ENCODE results near the gene F10.

Gene F10

DNA sequence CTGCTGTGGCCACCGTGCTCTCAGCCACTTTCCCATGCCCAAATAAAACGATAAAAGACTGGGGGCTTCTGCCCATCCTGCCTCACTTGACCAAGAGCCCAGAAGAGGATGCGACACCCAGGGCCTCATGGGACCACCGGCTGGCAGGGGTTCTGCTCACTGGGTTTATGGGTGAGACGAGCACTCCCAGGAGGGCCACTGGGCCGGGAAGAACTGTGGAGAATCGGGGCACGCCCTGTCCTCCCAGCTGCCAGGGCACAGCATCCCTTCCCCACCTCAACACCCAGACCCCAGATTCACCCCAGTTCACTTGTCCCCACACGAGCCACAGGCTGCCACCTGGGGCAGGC, 4.7 kb upstream of the F10 start:
- DNase-seq: no peak

DNA sequence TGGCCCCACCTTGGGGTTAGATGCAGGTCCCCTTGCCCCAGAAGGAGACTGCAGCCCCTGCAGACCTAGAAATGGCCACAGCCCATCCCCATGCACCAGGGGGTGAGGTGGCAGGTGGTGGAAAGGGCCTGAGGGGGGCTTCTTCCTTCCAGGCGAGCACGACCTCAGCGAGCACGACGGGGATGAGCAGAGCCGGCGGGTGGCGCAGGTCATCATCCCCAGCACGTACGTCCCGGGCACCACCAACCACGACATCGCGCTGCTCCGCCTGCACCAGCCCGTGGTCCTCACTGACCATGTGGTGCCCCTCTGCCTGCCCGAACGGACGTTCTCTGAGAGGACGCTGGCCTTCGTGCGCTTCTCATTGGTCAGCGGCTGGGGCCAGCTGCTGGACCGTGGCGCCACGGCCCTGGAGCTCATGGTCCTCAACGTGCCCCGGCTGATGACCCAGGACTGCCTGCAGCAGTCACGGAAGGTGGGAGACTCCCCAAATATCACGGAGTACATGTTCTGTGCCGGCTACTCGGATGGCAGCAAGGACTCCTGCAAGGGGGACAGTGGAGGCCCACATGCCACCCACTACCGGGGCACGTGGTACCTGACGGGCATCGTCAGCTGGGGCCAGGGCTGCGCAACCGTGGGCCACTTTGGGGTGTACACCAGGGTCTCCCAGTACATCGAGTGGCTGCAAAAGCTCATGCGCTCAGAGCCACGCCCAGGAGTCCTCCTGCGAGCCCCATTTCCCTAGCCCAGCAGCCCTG, 4.2 kb upstream of the F10 start:
- no peak for DNase-seq

DNA sequence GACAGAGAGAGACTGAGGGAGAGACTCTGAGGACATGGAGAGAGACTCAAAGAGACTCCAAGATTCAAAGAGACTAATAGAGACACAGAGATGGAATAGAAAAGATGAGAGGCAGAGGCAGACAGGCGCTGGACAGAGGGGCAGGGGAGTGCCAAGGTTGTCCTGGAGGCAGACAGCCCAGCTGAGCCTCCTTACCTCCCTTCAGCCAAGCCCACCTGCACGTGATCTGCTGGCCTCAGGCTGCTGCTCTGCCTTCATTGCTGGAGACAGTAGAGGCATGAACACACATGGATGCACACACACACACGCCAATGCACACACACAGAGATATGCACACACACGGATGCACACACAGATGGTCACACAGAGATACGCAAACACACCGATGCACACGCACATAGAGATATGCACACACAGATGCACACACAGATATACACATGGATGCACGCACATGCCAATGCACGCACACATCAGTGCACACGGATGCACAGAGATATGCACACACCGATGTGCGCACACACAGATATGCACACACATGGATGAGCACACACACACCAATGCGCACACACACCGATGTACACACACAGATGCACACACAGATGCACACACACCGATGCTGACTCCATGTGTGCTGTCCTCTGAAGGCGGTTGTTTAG, 3.3 kb upstream of the F10 start:
- DNase-seq: no peak

DNA sequence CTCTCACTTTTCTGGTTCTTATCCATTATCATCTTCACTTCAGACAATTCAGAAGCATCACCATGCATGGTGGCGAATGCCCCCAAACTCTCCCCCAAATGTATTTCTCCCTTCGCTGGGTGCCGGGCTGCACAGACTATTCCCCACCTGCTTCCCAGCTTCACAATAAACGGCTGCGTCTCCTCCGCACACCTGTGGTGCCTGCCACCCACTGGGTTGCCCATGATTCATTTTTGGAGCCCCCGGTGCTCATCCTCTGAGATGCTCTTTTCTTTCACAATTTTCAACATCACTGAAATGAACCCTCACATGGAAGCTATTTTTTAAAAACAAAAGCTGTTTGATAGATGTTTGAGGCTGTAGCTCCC, 2.8 kb upstream of the F10 start:
- DNase-seq: no peak

DNA sequence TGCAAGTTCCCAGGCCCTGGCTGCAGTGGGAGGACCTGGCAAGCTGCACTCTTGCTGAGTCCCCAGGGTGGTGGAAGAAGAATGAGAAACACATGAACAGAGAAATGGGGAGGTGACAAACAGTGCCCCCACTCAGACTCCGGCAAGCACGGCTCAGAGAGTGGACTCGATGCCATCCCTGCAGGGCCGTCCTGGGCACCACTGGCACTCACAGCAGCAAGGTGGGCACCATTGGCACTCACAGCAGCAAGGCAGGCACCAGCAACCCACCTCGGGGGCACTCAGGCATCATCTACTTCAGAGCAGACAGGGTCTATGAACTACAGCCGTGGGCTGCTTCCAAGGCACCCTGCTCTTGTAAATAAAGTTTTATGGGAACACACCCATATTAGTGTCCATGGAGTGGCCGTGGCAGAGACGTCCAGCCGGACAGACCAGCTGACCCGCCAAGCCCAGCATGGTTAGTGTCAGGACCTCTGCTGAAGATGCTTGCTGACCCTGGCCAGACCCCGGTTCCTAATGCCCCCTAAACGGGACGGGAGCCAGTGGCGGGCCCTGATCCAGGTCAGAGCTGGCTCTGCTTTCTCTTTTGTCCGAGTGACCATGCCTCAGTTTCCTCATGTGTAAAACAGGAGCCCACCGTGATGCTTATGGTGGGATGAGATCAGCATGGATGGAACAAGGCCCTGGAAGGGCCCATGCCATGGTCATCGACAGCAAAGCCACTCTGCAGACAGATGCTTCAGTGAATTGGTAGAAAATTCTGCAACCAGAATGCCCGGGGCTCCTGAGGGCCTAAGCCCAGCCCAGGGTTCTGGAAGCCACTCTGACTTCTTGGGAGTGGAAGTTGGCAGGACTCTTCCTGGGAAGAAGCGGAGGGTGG, 2.1 kb upstream of the F10 start:
- DNase-seq: no peak

DNA sequence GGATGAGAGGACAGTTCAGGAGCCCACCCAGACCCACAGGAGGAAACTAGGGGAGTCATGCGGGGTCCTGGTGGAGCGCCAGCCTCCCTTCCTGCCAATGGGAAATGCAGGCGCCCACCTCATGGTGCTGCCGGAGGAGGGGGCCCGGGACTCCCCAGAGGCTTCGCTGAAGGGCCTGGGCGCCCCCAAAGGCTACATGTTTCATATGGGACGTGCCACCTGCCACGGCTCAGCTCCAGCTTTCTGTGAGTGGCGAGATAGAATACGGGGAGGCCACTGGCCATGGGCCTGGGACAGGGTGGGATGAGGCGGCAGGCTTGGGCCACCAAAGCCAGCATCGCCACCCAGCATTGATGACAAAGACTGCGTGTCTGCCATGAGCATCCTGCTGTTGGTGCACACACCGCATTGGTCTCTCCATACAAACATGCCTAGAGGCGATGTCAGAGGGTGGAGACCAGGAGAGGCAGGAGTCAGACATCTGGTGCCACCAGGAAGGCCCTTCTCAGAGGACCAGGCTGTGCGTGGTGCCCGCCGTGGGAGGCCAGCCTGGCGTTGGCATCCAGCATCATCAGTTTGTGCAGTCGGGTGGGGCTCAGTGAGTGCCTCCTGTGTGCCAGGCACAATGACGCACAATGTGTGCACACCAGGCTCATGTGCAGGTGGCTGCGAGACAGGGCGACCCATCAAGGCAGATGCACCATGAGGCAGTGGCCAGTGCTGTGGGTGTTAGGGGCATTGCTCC, 1.2 kb upstream of the F10 start:
- no peak for DNase-seq

DNA sequence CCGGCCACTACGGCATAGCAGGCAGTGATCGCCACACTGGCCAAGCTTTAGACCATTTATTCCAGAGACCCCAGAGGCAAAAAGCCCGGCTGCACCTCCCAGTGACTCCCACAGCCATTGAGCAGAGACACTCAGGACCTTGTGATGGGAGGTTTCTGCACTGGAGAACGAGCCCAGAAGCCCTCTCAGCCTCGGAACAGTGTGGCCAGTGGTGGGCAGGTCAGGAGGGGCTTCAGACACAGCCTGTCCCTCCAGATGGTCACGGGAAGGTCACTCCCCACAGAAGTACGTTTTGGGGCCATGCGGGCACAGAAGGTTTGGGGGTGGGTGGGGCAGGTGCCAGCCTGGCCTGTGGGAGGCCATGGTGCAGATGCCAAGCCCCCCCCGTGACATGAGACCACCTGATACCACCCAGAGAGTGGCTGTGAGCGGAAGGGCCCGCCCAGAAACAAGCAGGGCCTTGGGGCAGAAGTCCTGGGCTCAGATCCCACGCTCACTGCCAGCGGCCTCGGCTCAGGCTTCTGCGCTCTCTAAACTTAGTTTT, 599 bp upstream of the F10 start:
- DNase-seq: no peak

DNA sequence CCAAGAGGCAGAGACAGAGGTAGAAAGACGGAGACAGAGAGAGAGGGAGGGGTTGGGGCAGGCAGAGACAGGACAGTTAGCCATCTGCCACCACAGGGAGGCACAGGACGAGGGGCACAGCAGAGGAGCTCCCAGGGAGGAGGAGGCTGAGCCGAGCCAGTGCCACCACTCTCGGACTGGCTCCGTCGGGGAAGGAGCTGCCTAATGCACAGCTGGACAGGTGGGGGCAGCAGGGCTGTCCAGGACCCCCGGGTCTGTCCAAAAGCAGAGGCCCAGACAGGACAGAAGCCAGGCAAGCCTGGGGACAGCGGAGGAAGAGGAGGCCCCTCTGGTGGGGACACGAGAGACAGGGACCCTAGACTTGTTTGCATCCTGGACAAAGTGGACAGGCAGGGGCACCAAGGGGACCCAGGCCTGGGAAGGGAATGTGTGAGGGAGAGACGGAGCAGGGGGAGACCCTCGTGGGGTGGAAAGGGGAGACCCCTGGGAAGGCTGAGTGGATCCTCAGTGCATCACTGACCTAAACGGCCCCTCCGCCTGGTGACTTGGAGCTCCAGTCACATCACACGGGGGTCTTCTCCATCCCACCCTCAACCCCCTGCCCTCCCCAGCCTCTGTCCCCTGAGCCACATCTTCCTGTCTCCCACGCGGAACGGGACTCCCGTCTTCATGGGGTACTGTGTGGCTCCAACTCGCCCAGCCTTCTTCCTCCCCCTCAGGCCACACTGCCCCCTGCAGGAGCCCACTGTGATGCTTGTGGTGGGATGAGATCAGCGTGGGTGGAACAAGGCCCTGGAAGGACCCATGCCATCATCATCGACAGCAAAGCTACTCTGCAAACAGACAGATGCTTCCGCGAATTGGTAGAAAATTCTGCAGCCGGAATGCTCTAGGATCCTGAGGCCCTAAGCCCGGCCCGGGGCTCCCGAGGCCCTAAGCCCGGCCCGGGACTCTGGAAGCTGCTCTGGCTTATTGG, 915 bp downstream of the F10 start:
- no peak for DNase-seq

DNA sequence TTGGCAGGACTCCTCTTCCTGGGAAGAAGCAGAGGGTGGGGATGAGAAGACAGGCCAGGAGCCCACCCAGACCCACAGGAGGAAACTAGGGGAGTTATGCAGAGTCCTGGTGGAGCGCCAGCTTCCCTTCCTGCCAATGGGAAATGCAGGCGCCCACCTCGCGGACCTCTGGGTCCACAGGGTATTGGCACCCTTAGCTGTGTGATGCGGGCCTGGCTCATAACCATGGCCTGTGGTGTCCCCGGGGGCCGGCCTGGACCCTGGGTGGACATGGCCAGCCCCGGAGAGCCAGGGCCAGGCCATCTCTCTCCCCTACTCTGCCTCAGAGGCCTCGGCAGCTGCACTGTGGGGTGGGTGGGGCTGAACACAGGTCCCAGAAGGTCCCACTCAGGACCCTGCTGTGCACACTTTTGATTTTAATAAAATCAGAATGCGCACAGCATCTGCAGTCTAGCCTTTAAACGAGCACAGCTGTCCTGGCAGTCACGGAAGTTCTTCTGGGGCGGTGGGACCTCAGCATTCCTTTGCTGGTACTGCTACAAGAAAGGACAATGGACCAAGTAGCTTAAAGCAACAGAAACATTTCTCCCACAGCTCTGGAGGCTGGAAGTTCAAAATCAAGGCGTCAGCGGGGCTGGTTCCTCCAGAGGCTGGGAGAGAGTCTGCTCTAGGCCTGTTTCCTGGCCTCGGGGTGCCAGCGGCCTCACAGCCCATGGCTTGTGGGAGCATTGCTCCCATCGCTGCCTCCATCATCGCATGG, 1.8 kb downstream of the F10 start:
- no peak for DNase-seq

DNA sequence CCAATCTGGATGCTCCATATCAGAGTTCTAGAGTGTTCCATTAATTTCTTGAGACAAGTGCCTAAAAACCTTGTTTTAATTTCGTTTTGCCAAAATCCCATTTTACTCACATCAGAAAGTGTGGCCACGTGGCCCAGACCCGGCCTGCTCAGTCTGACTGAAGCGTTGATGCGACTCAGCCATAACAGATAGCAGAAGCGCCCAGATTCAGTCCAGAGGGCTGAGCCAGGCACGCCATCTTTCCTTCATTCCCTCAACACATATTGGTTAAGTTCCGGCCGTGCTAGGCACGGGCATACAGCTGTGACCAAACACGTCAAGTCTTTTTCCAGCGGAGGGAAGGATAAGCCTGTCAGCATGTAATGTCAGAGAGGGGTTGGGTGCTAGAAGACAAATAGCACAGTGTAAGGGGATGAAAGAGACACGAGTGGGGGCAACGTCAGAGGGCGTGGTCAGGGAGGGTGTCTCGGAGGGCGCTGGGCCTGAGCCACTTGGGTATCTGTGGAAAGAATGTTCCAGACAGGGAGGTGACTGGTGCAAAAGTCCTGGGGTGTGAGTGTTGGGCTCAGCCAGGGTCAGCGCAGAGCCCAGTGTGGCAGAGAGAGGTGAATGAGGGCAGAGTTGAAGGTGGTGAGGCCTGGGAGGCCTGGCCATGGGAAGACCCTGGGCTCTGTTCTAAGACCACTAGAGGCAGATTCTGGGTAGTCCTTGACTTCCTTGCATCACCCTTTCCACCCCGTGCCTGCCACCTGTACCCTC, 3.1 kb downstream of the F10 start:
- no peak for DNase-seq

DNA sequence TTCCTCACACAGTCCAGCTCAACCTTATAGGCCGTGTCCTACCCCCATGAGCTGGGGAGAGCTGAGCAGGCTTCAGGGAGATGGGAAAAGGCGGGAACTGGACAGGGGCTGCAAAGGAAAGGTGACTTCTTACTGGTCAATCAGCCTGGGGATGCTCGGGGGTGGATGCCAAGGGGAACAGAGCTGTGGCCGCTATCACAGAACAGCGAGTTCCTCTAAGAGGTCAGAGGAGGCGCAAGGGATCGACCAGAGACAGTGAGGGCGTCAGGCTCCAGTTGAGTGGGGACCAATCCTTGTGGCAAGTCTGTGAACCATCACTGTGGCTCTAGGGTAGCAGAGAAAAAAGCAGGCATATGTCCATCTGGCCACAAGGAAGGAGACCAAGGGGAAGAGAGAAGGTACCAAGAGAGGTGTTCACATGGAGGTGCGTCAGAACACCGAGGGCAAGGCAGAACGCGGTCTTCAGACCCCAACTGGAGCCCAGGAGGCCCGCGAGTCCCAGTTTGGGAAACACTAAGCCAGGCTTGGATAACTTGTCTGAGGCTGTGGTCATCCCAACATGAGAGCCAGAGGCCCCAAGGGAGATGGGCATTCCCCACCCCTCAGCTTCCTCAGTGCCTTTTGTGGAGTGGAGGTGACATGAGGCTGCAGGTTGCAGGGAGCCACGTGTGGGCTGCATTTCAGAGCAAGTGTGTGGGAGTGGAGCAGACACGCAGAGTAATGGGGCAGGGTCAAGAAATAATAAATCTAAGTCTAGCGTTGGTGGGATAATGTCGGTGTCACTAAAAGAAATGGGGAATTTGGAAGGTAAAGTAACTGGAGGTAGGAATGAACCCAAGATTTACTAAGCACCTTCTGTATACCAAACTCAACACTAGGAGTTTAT, 3.9 kb downstream of the F10 start:
- no peak for DNase-seq

DNA sequence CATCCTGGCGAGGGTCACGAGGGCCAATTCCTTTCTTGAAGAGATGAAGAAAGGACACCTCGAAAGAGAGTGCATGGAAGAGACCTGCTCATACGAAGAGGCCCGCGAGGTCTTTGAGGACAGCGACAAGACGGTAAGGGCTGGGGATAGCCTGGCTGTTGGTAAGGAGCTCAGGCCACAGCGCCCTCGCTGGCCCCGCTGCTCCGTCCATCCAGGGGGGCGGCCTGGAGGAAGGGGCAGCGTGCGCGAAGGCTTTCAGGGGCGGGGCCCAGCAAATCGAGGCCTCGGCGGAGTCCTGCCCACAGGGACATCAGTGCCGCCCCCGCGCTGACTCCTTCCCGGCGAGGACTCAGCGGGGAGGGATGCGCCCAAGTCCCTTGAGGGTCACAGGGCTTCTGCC, 6.9 kb downstream of the F10 start:
- no peak for DNase-seq

DNA sequence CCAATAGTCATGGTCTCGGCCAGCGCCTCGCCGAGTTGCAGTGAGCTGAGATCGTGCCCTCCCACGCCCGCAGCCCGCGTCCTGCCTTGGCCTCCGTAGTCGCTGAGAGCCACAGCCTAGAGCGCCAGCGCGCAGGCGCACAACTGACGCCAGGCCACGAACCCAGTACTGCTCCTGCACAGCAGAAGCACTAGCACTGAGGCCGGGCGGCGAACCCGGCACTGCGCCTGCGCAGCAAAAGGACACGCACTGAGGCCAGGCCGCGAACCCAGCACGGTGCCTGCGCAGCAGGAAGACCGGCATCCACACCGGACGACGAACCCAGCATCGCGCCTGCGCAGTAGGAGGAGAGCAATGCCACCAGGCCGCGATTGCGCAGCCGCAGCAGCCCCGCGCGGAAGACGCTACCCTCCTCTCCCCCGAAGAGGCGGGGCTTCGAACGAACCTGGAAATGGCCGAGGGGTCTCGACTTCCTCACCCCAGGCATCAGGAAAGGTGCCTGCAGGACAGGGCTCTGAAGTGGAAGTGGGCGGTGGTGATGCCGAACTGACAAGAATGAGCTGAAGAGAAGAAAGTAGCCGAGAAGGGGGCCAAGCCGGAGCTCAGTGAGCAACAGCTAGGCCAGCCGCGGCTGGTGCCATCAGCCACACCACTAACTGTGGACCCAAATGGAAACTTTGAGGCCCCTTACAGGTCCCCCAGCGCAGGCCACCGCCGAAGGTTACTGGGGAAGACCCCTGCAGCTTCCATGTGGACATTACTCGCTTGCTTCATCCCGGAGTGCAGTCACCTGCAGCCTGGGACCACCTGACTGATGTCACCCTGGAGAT, 7.5 kb downstream of the F10 start:
- DNase-seq: peak; percentile 29

DNA sequence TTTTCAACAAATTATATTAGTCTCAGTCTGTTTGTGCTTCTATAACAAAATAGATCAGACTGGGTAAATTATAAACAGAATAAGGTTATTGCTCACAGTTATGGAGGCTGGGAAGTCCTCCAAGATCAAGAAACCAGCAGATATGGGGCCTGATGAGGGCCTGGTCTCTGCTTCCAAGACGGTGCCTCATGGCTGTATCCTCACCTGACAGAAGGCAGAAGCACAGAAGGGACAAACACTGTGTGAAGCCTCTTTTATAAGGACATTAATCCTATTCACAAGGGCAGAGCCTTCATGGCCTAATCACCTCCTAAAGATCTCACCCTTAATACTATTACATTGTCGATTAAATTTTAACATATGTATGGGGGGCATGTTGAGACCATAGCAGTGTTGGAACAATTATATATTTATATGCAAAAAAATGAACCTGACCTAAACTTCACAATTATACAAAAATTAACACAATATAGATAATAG, 12.7 kb downstream of the F10 start:
- DNase-seq: no peak

DNA sequence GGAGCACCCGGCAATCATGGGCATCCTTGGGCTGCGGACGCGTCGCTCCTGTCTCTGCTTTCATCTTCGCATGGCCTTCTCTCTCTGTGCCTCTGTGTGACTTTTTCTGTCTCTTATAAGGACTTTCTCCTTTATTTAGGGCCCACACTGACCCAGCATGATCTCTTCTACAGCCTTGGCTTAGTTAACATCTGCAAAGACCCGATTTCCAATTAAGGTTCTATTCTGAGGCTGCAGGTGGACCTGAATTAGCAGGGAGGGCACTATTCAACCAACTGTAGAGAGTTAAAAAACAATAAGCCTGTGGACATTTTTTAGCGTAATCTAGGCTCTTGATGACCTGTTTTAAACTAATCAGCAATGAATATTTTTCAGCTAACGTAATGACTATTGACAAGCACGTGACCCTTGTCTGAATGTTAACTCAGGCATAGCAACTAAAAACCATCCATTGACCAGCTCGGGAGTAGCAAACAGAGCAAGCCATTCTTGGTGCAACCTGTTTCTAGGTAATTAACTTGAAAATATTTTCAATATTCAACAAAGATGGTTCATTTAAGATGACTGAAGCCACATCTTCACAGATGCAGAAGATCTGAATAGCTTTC, 15.2 kb downstream of the F10 start:
- no peak for DNase-seq

DNA sequence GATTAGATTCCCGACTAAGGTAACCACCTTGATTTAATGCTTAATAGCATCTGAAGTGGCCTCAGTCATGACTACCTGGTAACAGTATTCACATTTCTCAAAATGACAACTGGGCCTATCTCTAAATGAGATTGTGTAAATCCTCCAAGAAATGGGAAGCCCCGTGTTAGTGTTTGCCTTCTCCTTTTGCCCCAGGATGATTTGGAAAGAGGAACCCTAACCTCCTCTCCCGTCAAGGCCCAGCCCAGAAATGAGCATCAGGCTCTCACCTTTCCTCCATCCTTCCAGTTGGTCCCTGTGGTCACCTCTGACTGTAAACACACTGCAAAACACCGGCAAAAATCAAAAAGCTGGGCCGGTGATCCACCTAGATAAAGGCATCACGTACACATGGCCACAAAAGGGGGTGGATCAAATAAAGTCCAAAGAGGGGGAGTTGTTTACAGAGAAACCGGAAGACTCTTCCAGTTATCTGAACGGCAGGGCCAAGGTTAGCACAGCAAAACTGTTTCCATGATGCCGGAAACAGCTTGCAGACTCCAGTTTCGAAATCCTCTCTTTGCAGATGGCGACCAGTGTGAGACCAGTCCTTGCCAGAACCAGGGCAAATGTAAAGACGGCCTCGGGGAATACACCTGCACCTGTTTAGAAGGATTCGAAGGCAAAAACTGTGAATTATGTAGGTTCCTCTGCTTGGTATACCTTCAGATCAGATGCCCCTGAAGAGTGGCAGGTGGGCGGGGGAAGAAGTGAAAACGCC, 16.4 kb downstream of the F10 start:
- DNase-seq: no peak

DNA sequence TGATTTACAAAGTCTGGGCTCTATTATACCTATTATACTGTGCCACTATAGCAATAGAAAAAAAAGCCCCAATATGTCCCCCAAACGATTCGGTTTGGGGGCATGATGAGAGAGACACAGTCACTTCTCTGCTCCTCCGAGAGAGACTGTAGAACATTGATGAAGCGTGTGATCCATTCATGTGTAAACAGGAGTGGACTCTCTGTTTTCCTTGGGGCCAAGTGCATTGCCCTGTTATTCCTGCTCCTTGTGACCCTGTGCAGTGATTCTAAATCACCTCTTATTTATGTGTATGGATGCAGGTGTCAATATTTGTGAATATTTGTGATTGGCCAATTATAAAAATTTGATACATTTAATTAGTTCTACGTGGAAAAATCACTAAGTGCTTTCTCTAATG, 17.0 kb downstream of the F10 start:
- DNase-seq: no peak
